ENCODE measurements around the gene RASL10B.

RASL10B gene

DNA sequence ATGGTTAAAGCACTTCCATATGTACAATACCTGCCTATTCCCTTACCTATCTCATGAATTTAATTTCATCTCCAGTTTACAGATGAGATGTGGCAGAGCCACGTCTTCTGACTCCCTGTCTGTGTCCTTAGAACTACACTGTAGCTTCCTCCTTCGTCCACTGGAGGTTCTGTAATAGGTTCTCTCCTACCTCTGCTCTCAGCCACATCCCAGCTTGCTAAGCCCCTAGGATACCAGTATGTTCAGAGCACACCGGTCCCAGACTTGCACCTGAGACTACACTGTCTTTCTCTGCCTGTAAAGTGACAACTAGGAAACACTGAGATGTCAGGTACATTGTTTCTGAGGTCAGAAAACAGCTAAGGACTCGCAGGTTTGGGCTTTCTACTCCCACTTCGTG, 3.8 kb upstream of the RASL10B start:
- Histone ChIP-seq H3K27me3 (replicated peaks) (no peaks in the 10 kb centered on the region), H3K4me3 (ENCODE audit: low read depth, low read length) (no peak overlapping the region), H3K27ac (no peak overlapping the region), H3K36me3 (replicated peaks) (peaks cover 20% of the 10 kb centered on the region)
- DNase-seq = no peak
- in situ Hi-C loops (cut with HindIII; ENCODE audit: low pct_ligation_motif_present, low sequenced_read_pairs) = no loop called here
- TF ChIP-seq, protein P1, sequence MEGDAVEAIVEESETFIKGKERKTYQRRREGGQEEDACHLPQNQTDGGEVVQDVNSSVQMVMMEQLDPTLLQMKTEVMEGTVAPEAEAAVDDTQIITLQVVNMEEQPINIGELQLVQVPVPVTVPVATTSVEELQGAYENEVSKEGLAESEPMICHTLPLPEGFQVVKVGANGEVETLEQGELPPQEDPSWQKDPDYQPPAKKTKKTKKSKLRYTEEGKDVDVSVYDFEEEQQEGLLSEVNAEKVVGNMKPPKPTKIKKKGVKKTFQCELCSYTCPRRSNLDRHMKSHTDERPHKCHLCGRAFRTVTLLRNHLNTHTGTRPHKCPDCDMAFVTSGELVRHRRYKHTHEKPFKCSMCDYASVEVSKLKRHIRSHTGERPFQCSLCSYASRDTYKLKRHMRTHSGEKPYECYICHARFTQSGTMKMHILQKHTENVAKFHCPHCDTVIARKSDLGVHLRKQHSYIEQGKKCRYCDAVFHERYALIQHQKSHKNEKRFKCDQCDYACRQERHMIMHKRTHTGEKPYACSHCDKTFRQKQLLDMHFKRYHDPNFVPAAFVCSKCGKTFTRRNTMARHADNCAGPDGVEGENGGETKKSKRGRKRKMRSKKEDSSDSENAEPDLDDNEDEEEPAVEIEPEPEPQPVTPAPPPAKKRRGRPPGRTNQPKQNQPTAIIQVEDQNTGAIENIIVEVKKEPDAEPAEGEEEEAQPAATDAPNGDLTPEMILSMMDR (IDR thresholded peaks at IDR 0.05; ENCODE audit: low read depth, low read length, missing control alignments) = no peak

DNA sequence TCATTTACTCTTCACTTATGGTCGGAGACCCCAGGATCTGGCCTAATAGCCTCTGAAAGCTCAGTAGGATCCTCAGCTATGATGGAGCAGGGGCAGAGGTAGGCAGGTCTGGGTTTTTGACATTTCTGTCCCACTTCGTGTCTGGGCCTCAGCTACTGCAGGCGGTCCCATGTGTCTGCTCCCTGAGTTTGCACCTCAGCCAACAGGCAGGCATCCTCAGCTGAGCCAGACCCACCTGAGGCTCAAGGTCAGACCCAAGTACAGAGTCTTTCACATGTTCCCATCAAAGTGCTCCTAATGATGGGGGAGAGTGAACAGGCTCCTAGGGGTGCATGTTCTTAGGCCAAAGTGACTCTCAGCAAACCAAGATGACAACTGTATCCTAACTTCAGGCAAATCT, 2.9 kb upstream of the RASL10B start:
- peaks cover 15% of the 10 kb centered on the region for H3K36me3 ChIP-seq (replicated peaks)
- in situ Hi-C loops (cut with HindIII; ENCODE audit: low pct_ligation_motif_present, low sequenced_read_pairs) = no loop called here
- H3K27me3 ChIP-seq (replicated peaks) = no peaks in the 10 kb centered on the region
- H3K27ac ChIP-seq = no peak overlapping the region
- no peak overlapping the region for H3K4me3 ChIP-seq (ENCODE audit: low read depth, low read length)
- TF ChIP-seq, protein P1 (IDR thresholded peaks at IDR 0.05; ENCODE audit: low read depth, low read length, missing control alignments) = no peak
- no peak for DNase-seq

DNA sequence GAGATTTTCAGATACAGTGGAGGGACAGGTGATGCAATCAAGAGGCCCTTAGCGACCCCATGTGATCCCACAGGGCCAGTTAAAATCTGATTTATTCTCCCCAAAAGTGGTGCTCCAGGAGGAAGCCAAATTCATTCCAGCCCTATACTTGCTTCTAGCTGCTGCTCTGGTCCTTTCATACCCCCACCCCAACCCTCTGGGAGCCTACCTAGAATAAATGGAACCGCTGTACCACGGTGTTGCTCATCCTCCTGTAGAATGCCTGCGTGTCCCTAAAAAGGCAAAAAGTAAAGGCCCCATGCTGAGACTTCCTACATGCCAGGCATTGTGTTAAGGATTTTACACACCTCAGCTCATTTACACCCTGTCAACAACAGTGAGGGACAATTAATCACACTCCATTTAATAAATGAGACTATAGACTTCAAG, 2.0 kb upstream of the RASL10B start:
- Histone ChIP-seq H3K27me3 (replicated peaks) (no peaks in the 10 kb centered on the region), H3K36me3 (replicated peaks) (peaks cover 6% of the 10 kb centered on the region), H3K27ac (no peak overlapping the region), H3K4me3 (ENCODE audit: low read depth, low read length) (no peak overlapping the region)
- TF ChIP-seq, protein P1 (IDR thresholded peaks at IDR 0.05; ENCODE audit: low read depth, low read length, missing control alignments) = no peak
- no peak for DNase-seq
- in situ Hi-C loops (cut with HindIII; ENCODE audit: low pct_ligation_motif_present, low sequenced_read_pairs) = no loop called here

DNA sequence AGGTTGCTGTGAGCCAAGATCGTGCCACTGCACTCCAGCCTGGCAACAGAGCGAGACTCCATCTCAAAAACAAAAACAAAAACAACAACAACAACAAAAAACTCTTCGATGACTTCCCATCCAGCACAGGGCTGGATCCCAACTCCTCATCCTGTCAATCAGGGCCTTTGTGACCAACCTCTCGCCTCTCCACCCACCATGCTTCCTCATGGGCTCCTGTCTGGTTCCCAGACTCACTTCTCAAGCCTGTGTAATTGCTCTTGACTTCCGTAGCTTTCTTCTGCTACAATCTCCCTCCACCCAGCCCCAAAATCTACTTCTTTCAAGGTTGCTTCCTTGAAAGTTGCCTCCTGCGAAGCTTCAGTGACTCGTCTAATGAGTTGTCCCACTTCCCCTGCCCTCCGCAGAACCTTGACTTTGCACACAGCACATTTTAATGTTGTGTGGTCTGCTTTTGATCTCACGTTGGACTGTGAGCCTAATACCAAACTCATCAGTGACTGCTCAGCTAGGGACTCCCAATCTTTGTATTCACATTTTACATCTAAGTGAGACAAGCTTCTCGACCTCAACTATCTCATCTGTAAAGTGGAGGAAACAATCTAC, 936 bp upstream of the RASL10B start:
- Histone ChIP-seq H3K27ac (no peak overlapping the region), H3K36me3 (replicated peaks) (no peaks in the 10 kb centered on the region), H3K4me3 (ENCODE audit: low read depth, low read length) (no peak overlapping the region), H3K27me3 (replicated peaks) (no peaks in the 10 kb centered on the region)
- no peak for DNase-seq
- TF ChIP-seq, protein P1 (IDR thresholded peaks at IDR 0.05; ENCODE audit: low read depth, low read length, missing control alignments) = no peak
- in situ Hi-C loops (cut with HindIII; ENCODE audit: low pct_ligation_motif_present, low sequenced_read_pairs) = no loop called here

DNA sequence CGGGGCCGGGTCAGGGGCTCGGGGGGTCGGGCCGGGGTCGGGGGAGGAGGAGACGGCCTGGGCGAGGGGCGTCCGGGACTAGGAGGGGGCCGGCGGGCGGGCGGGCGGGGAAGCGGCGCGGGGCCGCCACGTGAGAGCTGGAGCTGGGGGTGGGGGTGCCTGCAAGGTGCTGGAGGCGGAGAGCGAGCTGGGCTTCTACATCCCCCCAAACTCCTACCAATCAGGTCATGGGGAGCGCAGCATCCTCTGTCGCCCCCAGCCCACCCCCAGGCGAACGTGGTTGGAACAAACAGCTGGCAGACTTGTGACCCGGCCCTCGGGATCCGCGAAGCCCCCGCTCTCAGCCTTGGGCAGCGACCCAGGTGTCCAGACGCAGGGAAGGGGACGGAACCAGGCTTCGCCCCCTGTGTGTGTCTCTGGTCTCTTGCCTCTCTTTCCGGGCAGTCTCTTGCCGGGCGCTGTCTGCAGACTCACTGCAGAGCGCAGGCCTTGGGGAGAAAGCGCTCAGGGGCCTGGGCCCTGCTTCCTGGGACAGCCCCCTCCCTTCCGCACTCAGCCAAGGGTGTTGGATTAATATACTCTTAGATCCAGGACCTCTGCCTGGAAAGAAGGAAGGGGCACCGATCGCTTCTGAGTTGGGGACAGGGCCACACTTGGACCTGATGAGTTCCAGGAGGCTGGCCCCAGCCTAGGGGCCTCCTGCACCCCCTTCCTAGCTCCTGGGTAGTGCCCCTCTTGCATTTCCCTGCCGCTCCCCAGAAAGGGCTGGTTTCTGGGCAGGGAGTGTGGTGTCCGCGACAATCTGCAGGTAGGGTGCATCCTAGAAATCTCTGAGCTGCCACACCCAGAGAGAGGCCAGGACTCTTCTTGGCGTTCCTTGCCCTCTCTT, 722 bp downstream of the RASL10B start:
- Histone ChIP-seq H3K4me3 (ENCODE audit: low read depth, low read length) (peak overlapping the region; percentile 61), H3K36me3 (replicated peaks) (no peaks in the 10 kb centered on the region), H3K27ac (no peak overlapping the region), H3K27me3 (replicated peaks) (no peaks in the 10 kb centered on the region)
- DNase-seq = no peak
- TF ChIP-seq, protein P1 (IDR thresholded peaks at IDR 0.05; ENCODE audit: low read depth, low read length, missing control alignments) = no peak
- in situ Hi-C loops (cut with HindIII; ENCODE audit: low pct_ligation_motif_present, low sequenced_read_pairs) = no loop called here

All from brain microvascular endothelial cell (primary cell).